HCT116 (cell line): ENCODE data around the gene C3orf52. TPM values are rescaled to one million over a fixed set of nuclear protein-coding genes. Genes with fewer than 3 reads are reported as not detected.

Source experiments
- ATAC-seq: fragments of 200-7000 bp; cut with Tn5 transposase; 2 replicates; pipeline ENCODE4 v1.9.1; 2020; ENCODE audit warnings: mild to moderate bottlenecking, moderate library complexity
- BruUV-seq: library from RNA; stranded (reverse); fragments of 400-500 nt; replicated peaks from 2 replicates; lab custom pipeline; 2021; lab: Mats Ljungman, UMichigan
- CTCF ChIA-PET: fragments of 300-600 bp; sonication (Branson Sonifier 250); formaldehyde crosslinking; loops from one replicate; lab custom pipeline; 2021; ENCODE audit warnings: antibody characterized with exemption; lab: Charles Lee
- POLR2A ChIA-PET: fragments of 300-600, 350-600 bp; sonication (Branson Sonifier 250); formaldehyde crosslinking; loops from one replicate; lab custom pipeline; 2021; ENCODE audit warnings: antibody characterized with exemption; lab: Charles Lee
- RAD21 ChIA-PET, 2 experiments: fragments of 300-600 bp; sonication (Branson Sonifier 250); formaldehyde crosslinking; loops; one replicate each; lab custom pipeline; 2023; ENCODE audit warnings: low total read pairs in 2 of 2; ENCODE audit not compliant: uncharacterized antibody in 2 of 2, unreplicated experiment in 2 of 2, low non-redundant PET in 1 of 2; lab: Charles Lee
- DNase-seq: peaks from one replicate; pipeline ENCODE4 v3.0.0-alpha.2; 2010; ENCODE audit warnings: low read depth, low spot score
- H2AFZ ChIP-seq: fragments of 200-600 bp; shearing (Covaris generic), sonication (generic); 2 replicates; pipeline ENCODE4 v1.6.1; 2017; ENCODE audit warnings: low read depth, mixed run types, mixed read lengths, antibody characterized with exemption, low read length; ENCODE audit not compliant: poor library complexity, severe bottlenecking
- H3K27ac ChIP-seq: 2 replicates; pipeline ENCODE4 v1.5.1; 2012; ENCODE audit warnings: low read depth, low read length
- H3K27me3 ChIP-seq: fragments of 200-600 bp; sonication (generic); 2 replicates; pipeline ENCODE4 v1.6.1; 2016; ENCODE audit warnings: mixed run types, low read length, mixed read lengths; ENCODE audit not compliant: insufficient read depth
- H3K36me3 ChIP-seq, 2 experiments: fragments of 200-500 bp in 1 of 2; fragments of 200-600 bp in 1 of 2; sonication (Bioruptor generic) in 1 of 2; sonication (generic) in 1 of 2; 2 replicates each; pipeline versions ENCODE4 v1.5.1 to v1.6.1; 2014 to 2016; ENCODE audit warnings: low read length in 2 of 2, inconsistent platforms in 1 of 2, mixed read lengths in 1 of 2, mixed run types in 1 of 2; ENCODE audit not compliant: insufficient read depth in 2 of 2, control insufficient read depth in 1 of 2
- H3K4me1 ChIP-seq, 2 experiments: fragments of 200-600 bp in 1 of 2; sonication (generic) in 1 of 2; 2 replicates each; pipeline versions ENCODE4 v1.5.1 to v1.6.1; 2012 to 2017; ENCODE audit warnings: low read length in 2 of 2, inconsistent platforms in 1 of 2, mild to moderate bottlenecking in 1 of 2, mixed read lengths in 1 of 2, mixed run types in 1 of 2, moderate library complexity in 1 of 2; ENCODE audit not compliant: insufficient read depth in 2 of 2, control insufficient read depth in 1 of 2
- H3K4me2 ChIP-seq: fragments of 200-600 bp; sonication (generic); 2 replicates; pipeline ENCODE4 v1.6.1; 2017; ENCODE audit warnings: mixed run types, low read length, mixed read lengths
- H3K4me3 ChIP-seq, 2 experiments: fragments of 200-600 bp in 1 of 2; sonication (generic) in 1 of 2; replicated peaks in 1 of 2; 2 replicates each; pipeline ENCODE4 v1.5.1; 2011 to 2016; ENCODE audit warnings: low read length in 2 of 2, control low read depth in 1 of 2, low read depth in 1 of 2, mild to moderate bottlenecking in 1 of 2, mixed read lengths in 1 of 2, mixed run types in 1 of 2
- H3K79me2 ChIP-seq: fragments of 200-600 bp; sonication (generic); 2 replicates; pipeline ENCODE4 v1.6.1; 2017; ENCODE audit warnings: mild to moderate bottlenecking, mixed run types, low read length, moderate library complexity, mixed read lengths; ENCODE audit not compliant: insufficient read depth
- H3K9ac ChIP-seq: fragments of 200-600 bp; sonication (generic); 2 replicates; pipeline ENCODE4 v1.6.1; 2016; ENCODE audit warnings: low read length, mixed read lengths
- H3K9me2 ChIP-seq: fragments of 200-600 bp; sonication (generic), shearing (Covaris generic); 2 replicates; pipeline ENCODE4 v1.6.1; 2017; ENCODE audit warnings: mixed run types, mild to moderate bottlenecking, moderate library complexity; ENCODE audit not compliant: insufficient read depth
- H3K9me3 ChIP-seq, 2 experiments: fragments of 200-500 bp in 1 of 2; fragments of 200-600 bp in 1 of 2; sonication (Bioruptor generic) in 1 of 2; sonication (generic) in 1 of 2; 2 replicates each; pipeline ENCODE4 v1.6.1; 2014 to 2017; ENCODE audit warnings: low read length in 2 of 2, mixed read lengths in 2 of 2, inconsistent platforms in 1 of 2, low read depth in 1 of 2, mild to moderate bottlenecking in 1 of 2, mixed run types in 1 of 2, moderate library complexity in 1 of 2; ENCODE audit not compliant: control insufficient read depth in 1 of 2, insufficient read depth in 1 of 2
- H4K20me1 ChIP-seq: fragments of 200-600 bp; sonication (generic), shearing (Covaris generic); 2 replicates; pipeline ENCODE4 v1.6.1; 2017; ENCODE audit warnings: mixed run types, mild to moderate bottlenecking, moderate library complexity; ENCODE audit not compliant: insufficient read depth
- FOSL1 ChIP-seq: IDR thresholded peaks from 2 replicates; pipeline ENCODE4 v1.6.1; 2012; ENCODE audit warnings: low read depth
- intact Hi-C: fragments of 100-400 bp; cut with micrococcal nuclease; formaldehyde crosslinking; loops from 2 replicates; pipeline ENCODE4 v1.10.0; 2022
- total RNA-seq: library from RNA; stranded (reverse); gene quantifications from one replicate; pipeline ENCODE4 v1.2.1, GENCODE V29; 2021; ENCODE audit not compliant: unreplicated experiment
- TF ChIP-seq, protein P1 (sequence below): IDR thresholded peaks from 2 replicates; pipeline ENCODE4 v1.6.1; 2012; ENCODE audit warnings: low read depth

The C3orf52 gene
- total RNA-seq, 1 experiment from 2014 or later, result 14.3 TPM

DNA sequence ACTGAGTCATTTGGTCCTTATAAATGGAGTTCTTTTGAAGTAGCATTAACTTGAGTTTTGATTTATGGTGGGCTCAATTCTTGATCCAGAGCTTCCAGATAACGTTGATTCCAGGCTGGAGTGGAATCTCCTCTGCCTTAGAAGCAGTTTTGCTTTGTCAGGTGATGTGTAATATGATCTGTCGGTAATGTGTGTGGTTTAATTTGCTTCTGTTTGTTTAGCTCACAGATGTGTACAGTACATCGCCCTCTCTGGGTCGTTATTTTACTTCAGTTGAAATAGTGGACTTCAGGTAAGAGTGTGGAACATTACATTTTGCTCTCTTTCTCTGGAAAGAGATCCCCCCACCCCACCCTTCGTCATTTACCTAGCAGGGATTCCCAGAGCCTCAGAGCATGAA is 23.1 kb downstream of the C3orf52 start:
- no TSS peak for BruUV-seq
- CTCF ChIA-PET, result no interaction called here

More for the DNA sequence above, 23.1 kb downstream of the C3orf52 start:
- H3K27ac ChIP-seq, result no peak overlapping the region
- RAD21 ChIA-PET, result no interaction called here
- POLR2A ChIA-PET, result no interaction called here
- H3K27me3 ChIP-seq, result no peaks in the 10 kb centered on the region
- H3K9ac ChIP-seq, result no peak overlapping the region
- H3K4me2 ChIP-seq, result no peak overlapping the region
- peaks cover 0 to 6% of the 10 kb centered on the region in 2 experiments; a peak in 1 of 4 replicates for H3K4me1 ChIP-seq
- no peaks in the 10 kb centered on the region for H3K9me2 ChIP-seq
- no peaks in the 10 kb centered on the region for H4K20me1 ChIP-seq
- no peaks in the 10 kb centered on the region for H3K9me3 ChIP-seq
- no peak overlapping the region for H3K4me3 ChIP-seq
- no peak for DNase-seq
- H3K79me2 ChIP-seq, result no peaks in the 10 kb centered on the region
- H3K36me3 ChIP-seq, result peaks cover 22 to 26% of the 10 kb centered on the region in 2 experiments; a peak in 3 of 4 replicates
- H2AFZ ChIP-seq, result no peak overlapping the region
- intact Hi-C loops, result no loop called here
- TF ChIP-seq FOSL1, result no peak
- TF ChIP-seq, protein P1, sequence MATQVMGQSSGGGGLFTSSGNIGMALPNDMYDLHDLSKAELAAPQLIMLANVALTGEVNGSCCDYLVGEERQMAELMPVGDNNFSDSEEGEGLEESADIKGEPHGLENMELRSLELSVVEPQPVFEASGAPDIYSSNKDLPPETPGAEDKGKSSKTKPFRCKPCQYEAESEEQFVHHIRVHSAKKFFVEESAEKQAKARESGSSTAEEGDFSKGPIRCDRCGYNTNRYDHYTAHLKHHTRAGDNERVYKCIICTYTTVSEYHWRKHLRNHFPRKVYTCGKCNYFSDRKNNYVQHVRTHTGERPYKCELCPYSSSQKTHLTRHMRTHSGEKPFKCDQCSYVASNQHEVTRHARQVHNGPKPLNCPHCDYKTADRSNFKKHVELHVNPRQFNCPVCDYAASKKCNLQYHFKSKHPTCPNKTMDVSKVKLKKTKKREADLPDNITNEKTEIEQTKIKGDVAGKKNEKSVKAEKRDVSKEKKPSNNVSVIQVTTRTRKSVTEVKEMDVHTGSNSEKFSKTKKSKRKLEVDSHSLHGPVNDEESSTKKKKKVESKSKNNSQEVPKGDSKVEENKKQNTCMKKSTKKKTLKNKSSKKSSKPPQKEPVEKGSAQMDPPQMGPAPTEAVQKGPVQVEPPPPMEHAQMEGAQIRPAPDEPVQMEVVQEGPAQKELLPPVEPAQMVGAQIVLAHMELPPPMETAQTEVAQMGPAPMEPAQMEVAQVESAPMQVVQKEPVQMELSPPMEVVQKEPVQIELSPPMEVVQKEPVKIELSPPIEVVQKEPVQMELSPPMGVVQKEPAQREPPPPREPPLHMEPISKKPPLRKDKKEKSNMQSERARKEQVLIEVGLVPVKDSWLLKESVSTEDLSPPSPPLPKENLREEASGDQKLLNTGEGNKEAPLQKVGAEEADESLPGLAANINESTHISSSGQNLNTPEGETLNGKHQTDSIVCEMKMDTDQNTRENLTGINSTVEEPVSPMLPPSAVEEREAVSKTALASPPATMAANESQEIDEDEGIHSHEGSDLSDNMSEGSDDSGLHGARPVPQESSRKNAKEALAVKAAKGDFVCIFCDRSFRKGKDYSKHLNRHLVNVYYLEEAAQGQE, result no peak
- no peak for ATAC-seq
